Activated T-cell treated with anti-CD3 and anti-CD28 coated beads, Interleukin-2, amount 50 U/mL, for 1 hour (primary cell): ENCODE data around the gene NOL11.
"Not testable (repeated sequence)": the region's sequence is repeated elsewhere in the genome, so short reads cannot be mapped to it uniquely, and the experiment has no call there.

Experiments used
- DNase-seq: peaks from one replicate; pipeline ENCODE4 v3.0.0-alpha.2; 2020

The NOL11 gene

DNA sequence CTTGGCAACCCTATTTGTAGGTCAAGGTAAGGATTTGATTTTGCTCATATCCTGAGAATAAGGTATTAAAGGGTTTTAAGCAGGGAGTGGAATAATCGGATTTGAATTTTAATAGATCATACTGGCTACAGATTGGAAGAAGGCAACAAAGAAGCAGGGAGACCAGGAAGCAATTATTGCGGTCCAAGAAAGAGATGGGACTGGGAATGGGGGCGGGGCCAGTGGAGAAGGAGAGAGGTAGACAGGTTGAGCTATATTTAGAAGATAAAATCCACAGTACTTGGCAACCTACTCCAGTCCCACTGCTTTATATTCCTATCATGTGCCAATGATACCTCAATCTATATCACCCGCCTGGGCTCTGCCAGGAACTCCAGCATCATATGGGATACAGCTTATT, 5.8 kb upstream of the NOL11 start:
- DNase-seq = no peak

DNA sequence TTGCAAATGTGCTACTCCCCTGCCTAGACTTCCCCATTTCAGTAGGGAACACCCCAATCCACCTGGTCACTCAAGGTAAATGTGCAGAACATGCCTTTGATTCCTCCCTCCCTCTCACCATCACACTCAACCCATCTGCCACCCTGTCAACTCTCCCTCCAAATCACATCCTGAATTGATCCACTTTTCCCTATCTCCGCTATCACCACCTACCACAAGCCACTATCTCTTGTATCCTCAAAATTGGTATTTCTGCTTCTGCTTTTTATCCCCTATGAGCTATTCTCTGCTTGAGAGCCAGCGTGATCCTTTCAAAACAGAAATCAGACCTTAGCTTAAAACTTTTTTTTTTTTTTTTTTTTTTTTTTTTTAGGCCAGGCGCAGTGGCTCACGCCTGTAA, 5.4 kb upstream of the NOL11 start:
- DNase-seq = no peak

DNA sequence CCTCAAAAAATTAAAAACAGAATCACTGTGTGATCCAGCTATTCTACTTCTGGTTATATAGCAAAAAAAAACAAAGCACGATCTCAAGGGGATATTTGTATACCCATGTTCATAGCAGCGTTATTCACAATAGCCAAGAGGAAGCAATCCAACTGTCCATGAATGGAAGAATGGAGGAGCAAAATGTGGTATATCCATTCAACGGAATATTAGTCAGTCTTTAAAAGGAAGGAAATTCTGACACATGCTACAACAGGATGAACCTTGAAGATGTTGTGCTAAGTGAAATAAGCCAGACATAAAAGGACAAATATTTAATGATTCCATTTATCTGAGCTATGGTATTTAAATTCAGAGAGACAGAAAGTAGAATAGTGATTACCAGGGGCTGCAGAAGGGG, 4.6 kb upstream of the NOL11 start:
- no peak for DNase-seq

GRCh38 chr17:67716405-67716798, 1.3 kb upstream of the NOL11 start:
- DNase-seq = no peak

GRCh38 chr17:67717192-67717623, 528 bp upstream of the NOL11 start:
- no peak for DNase-seq

- DNase-seq = no peak
Observed at GRCh38 chr17:67718325-67718941, 697 bp downstream of the NOL11 start.

GRCh38 chr17:67725373-67725791, 7.6 kb downstream of the NOL11 start:
- no peak for DNase-seq

- no peak for DNase-seq
Observed at GRCh38 chr17:67725807-67726206, 8.1 kb downstream of the NOL11 start.

GRCh38 chr17:67727152-67728039, 9.7 kb downstream of the NOL11 start:
- DNase-seq = not testable (repeated sequence)

DNA sequence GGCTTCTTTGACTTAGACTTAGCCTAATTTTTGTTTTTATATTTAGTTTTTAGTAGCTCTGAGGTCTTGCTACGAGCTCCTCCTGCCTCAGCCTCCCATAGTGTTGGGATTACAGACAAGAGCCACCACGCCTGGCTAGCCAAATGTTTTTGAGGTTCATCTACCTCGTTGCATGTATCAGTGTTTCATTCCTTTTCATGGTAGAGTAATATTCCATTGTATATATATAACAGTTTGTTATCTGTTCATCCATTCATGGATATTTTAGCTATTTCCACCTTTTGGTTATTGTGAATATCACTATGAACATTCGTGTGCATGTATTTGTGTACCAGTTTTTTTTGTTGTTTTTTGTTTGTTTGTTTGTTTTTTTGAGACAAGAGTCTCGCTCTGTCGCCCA, 12.2 kb downstream of the NOL11 start:
- no peak for DNase-seq

DNA sequence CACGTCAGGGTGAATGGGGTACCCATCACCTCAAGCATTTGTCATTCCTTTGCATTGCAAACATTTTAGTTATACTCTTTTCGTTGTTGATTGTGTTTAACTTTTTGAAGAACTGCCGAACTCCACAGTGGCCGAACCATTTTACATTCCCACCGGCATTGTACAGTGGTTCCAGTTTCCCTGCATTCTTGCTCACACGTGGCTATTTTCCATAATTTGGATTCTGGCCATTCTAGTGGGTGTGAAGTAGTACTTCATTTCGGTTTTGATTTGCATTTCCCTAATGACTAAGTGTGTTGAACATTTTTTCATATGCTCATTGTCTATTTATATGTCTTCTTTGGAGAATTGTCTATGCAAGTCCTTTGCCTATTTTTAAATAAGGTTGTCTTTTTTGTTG, 13.0 kb downstream of the NOL11 start:
- DNase-seq = no peak

GRCh38 chr17:67733449-67733848, 15.7 kb downstream of the NOL11 start:
- DNase-seq = no peak

DNA sequence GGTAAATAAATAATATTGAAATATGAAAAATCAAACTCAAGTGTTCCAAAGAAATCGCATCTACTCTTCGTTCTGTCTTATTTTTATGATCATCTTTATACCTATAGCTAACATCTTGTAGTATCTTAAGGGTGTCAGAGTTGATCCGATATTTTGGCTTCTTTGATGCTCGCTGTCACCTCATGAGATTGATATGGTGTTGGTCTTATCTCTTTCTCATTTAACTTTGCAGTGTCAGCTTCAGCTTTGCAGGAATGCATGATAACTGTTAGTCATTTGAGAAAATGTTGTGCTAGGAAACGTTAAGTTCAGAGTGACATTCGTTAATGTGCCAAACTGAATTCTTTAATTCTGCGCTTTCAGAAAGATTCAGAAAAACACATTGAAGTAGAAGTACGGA, 19.4 kb downstream of the NOL11 start:
- DNase-seq = no peak

GRCh38 chr17:67742025-67742424, 24.3 kb downstream of the NOL11 start:
- no peak for DNase-seq

DNA sequence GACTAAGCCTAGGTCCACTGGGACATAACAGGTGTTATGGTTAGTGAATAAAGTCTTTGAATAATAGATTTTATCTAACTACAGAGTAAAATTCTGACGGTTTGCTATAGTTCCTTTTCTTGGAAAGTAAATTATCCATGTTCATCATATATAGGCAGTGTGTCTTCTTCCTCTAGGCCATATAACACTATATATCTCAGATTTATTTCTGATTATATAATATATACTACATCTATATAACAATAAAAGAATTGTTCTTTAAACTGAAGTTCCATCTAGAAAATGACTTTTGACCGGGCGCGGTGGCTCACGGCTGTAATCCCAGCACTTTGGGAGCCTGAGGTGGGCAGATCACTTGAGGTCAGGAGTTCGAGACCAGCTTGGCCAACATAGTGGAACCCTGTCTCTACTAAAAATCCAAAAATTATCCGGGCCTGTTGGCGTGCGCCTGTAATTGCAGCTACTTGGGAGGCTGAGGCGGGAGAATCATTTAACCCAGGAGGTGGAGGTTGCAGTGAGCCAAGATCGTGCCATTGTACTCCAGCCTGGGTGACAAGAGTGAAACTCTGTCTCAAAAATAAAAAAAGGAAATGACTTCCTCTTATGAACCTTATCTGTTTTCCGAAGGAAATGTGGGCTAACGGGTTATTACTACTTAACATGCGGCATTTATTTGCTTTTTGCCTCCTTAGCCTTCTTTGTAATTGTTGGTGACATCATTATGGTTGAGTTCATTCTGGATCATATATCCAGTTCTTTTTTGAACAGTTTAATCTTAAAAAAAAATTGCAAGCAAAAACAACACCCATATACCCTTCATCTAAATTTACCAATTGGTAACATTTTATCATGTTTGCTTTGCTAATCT, 29.2 kb downstream of the NOL11 start:
- no peak for DNase-seq

- DNase-seq = no peak
Observed at GRCh38 chr17:67747681-67748235, 30.0 kb downstream of the NOL11 start.

DNA sequence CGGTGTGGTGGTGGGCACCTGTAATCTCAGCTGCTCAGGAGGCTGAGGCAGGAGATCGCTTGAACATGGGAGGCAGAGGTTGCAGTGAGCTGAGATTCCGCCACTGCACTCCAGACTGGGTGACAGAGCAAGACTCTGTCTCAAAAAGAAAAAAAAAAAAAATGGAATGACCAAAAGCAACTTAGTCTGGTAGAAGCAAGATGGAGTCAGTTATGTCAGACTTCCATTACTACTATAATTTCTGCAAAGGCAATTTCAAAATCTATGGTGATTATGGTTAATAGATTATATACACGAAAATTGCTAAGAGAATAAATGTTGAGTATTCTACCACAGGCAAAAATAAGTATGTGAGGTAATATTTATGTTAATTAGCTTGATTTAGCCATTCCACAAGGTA, 32.3 kb downstream of the NOL11 start:
- DNase-seq = no peak

- no peak for DNase-seq
Observed at GRCh38 chr17:67751101-67752074, 33.7 kb downstream of the NOL11 start.

DNA sequence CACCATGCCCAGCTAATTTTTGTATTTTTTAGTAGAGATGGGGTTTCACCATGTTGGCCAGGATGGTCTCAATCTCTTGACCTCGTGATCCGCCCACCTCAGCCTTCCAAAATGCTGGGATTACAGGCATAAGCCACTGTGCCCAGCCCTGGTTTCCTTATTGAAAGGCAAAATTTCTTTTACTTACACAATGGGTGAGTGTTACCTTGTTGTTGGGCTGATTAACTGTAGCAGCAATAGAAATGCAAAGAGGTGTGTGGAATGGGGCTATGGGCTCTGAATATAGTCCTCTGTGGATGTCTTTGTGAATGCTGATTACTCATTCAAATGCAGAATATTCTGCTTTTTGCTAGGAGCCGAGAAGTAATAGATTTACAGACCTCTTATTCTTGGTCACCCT, 34.4 kb downstream of the NOL11 start:
- not testable (repeated sequence) for DNase-seq

- no peak for DNase-seq
Observed at GRCh38 chr17:67753026-67753425, 35.3 kb downstream of the NOL11 start.

- no peak for DNase-seq
Observed at GRCh38 chr17:67754001-67754400, 36.3 kb downstream of the NOL11 start.

- DNase-seq = not testable (repeated sequence)
Observed at GRCh38 chr17:67754686-67755085, 37.0 kb downstream of the NOL11 start.
